ENCODE results near the gene FICD. TPM values are rescaled to one million over a fixed set of nuclear protein-coding genes. Genes with fewer than 3 reads are reported as not detected.
A peak's percentile ranks its signal among the peaks of the same experiment; 100 is the strongest.

The FICD gene
- total and polyA plus RNA-seq, 2 of the 13 experiments (the other 11 are each of a cell fraction or from before 2014, with no cell fraction given), result 0.99 to 3.0 TPM

DNA sequence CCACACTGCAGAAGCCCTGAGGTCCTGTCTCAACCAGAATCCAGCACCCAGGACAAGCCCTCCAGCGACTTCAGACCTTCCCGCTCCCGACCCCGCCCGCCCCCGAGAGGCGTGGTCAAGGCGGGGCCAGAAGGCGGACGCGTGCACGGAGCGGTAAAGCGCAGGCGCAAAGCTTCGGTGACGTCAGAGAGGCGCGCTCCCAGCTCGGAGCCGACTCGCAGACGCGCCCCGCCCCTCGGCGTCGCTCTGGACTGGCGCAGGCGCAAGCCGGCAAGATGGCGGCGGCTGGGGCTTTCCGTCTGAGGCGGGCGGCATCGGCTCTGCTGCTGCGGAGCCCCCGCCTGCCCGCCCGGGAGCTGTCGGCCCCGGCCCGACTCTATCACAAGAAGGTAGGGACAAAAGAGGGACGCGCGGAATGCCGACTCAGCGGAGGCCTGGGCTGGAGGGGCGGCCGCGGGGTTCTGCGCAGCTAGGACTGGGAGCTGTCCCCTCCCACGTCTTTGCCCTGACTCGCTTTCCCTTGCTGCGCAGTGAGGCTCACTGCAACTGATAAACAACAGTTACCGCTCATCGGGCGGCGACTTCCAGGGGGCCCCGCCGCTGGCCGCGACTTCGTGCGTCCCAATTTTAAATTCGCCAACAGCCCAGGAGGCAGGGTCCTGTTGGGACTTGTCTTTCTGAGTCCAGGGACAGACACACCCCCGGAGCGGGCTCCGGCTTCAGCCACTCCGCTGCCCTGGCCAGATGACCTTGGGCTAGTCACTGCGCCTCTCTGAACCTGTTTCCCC is 47.5 kb downstream of the FICD start, which contains the start of gene ISCU (continued):
- no peak for TF ChIP-seq CBX2 (IDR thresholded peaks at IDR 0.05; ENCODE audit: low read depth, low read length)
- no peak for TF ChIP-seq CBX2 (CRISPR knock-in tag; IDR thresholded peaks at IDR 0.05; ENCODE audit: low read depth)
- no peak for TF ChIP-seq RAD51 (IDR thresholded peaks at IDR 0.05; ENCODE audit: borderline replicate concordance)
- TF ChIP-seq ZSCAN12 (CRISPR knock-in tag; IDR thresholded peaks at IDR 0.05), result no peak
- no peak for TF ChIP-seq SOX13 (IDR thresholded peaks at IDR 0.05)
- no peak for TF ChIP-seq SOX13 (CRISPR knock-in tag; conservative IDR thresholded peaks at IDR 0.05 in 1 of 2, IDR thresholded peaks at IDR 0.05 in 1 of 2)
- TF ChIP-seq YEATS4 (CRISPR knock-in tag; IDR thresholded peaks at IDR 0.05; ENCODE audit: borderline replicate concordance), result no peak; the same call in 1 of the 2 replicates
- TF ChIP-seq TRIM24 (CRISPR knock-in tag; IDR thresholded peaks at IDR 0.05), result no peak
- peak; percentile 14; the same call in 1 of the 2 replicates for TF ChIP-seq NKX3-1 (CRISPR knock-in tag; IDR thresholded peaks at IDR 0.05)
- no peak for TF ChIP-seq SMARCC2 (IDR thresholded peaks at IDR 0.05)
- TF ChIP-seq ZNF350 (CRISPR knock-in tag; IDR thresholded peaks at IDR 0.05; ENCODE audit: borderline replicate concordance, low read depth), result peak; percentile 56
- TF ChIP-seq ZNF253 (CRISPR knock-in tag; IDR thresholded peaks at IDR 0.05; ENCODE audit: borderline replicate concordance), result no peak
- peak; percentile 70 for TF ChIP-seq HOXA5 (CRISPR knock-in tag; IDR thresholded peaks at IDR 0.05)
- TF ChIP-seq, protein P1, sequence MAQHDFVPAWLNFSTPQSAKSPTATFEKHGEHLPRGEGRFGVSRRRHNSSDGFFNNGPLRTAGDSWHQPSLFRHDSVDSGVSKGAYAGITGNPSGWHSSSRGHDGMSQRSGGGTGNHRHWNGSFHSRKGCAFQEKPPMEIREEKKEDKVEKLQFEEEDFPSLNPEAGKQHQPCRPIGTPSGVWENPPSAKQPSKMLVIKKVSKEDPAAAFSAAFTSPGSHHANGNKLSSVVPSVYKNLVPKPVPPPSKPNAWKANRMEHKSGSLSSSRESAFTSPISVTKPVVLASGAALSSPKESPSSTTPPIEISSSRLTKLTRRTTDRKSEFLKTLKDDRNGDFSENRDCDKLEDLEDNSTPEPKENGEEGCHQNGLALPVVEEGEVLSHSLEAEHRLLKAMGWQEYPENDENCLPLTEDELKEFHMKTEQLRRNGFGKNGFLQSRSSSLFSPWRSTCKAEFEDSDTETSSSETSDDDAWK (CRISPR knock-in tag; IDR thresholded peaks at IDR 0.05), result no peak
- peak; percentile 10; the same call in 1 of the 2 replicates for TF ChIP-seq ELF3 (CRISPR knock-in tag; IDR thresholded peaks at IDR 0.05)
- no peak for TF ChIP-seq TBL1XR1 (IDR thresholded peaks at IDR 0.05; ENCODE audit: borderline replicate concordance, low read length, partially characterized antibody)
- TF ChIP-seq, protein P2, sequence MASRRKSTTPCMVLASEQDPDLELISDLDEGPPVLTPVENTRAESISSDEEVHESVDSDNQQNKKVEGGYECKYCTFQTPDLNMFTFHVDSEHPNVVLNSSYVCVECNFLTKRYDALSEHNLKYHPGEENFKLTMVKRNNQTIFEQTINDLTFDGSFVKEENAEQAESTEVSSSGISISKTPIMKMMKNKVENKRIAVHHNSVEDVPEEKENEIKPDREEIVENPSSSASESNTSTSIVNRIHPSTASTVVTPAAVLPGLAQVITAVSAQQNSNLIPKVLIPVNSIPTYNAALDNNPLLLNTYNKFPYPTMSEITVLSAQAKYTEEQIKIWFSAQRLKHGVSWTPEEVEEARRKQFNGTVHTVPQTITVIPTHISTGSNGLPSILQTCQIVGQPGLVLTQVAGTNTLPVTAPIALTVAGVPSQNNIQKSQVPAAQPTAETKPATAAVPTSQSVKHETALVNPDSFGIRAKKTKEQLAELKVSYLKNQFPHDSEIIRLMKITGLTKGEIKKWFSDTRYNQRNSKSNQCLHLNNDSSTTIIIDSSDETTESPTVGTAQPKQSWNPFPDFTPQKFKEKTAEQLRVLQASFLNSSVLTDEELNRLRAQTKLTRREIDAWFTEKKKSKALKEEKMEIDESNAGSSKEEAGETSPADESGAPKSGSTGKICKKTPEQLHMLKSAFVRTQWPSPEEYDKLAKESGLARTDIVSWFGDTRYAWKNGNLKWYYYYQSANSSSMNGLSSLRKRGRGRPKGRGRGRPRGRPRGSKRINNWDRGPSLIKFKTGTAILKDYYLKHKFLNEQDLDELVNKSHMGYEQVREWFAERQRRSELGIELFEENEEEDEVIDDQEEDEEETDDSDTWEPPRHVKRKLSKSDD (CRISPR knock-in tag; IDR thresholded peaks at IDR 0.05; ENCODE audit: low read depth), result peak; percentile 81; the same call in 1 of the 2 replicates
- TF ChIP-seq PAWR (CRISPR knock-in tag; IDR thresholded peaks at IDR 0.05; ENCODE audit: borderline replicate concordance), result no peak
- TF ChIP-seq ZNF670 (CRISPR knock-in tag; IDR thresholded peaks at IDR 0.05; ENCODE audit: borderline replicate concordance), result peak; percentile 79; the same call in 1 of the 2 replicates
- peak; percentile 48; the same call in 1 of the 2 replicates for TF ChIP-seq ERF (CRISPR knock-in tag; IDR thresholded peaks at IDR 0.05)
- peak; percentile 59 for TF ChIP-seq HCFC1 (IDR thresholded peaks at IDR 0.05; ENCODE audit: low read depth, low read length)
- TF ChIP-seq ZNF432 (CRISPR knock-in tag; IDR thresholded peaks at IDR 0.05; ENCODE audit: borderline replicate concordance), result no peak
- TF ChIP-seq, protein P3, sequence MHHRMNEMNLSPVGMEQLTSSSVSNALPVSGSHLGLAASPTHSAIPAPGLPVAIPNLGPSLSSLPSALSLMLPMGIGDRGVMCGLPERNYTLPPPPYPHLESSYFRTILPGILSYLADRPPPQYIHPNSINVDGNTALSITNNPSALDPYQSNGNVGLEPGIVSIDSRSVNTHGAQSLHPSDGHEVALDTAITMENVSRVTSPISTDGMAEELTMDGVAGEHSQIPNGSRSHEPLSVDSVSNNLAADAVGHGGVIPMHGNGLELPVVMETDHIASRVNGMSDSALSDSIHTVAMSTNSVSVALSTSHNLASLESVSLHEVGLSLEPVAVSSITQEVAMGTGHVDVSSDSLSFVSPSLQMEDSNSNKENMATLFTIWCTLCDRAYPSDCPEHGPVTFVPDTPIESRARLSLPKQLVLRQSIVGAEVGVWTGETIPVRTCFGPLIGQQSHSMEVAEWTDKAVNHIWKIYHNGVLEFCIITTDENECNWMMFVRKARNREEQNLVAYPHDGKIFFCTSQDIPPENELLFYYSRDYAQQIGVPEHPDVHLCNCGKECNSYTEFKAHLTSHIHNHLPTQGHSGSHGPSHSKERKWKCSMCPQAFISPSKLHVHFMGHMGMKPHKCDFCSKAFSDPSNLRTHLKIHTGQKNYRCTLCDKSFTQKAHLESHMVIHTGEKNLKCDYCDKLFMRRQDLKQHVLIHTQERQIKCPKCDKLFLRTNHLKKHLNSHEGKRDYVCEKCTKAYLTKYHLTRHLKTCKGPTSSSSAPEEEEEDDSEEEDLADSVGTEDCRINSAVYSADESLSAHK (CRISPR knock-in tag; IDR thresholded peaks at IDR 0.05; ENCODE audit: borderline replicate concordance), result no peak
- peak; percentile 84 for TF ChIP-seq CREM (IDR thresholded peaks at IDR 0.05)
- peak; percentile 78 for TF ChIP-seq CREM (CRISPR knock-in tag; IDR thresholded peaks at IDR 0.05)

Measured in HepG2 (cell line).